LNCAP (cell line): ENCODE data around the gene GRID1.

Experiments used
- CTCF ChIP-seq: fragments of 450-650 bp; IDR thresholded peaks from 2 replicates; pipeline ENCODE4 v1.5.1; 2017; ENCODE audit warnings: mild to moderate bottlenecking

The GRID1 gene

GRCh38 chr10:85858776-85859515, 507.6 kb downstream of the GRID1 start:
- TF ChIP-seq CTCF: no peak

- no peak for TF ChIP-seq CTCF
These were observed 508.8 kb downstream of the GRID1 start for GRCh38 chr10:85857791-85858190.

GRCh38 chr10:85857305-85857704, 509.3 kb downstream of the GRID1 start:
- TF ChIP-seq CTCF: no peak

GRCh38 chr10:85851934-85852333, 514.7 kb downstream of the GRID1 start:
- TF ChIP-seq CTCF: no peak

- TF ChIP-seq CTCF: no peak
These were observed 515.3 kb downstream of the GRID1 start for GRCh38 chr10:85851325-85851724.

- no peak for TF ChIP-seq CTCF
These were observed 515.9 kb downstream of the GRID1 start for GRCh38 chr10:85850736-85851135.

- TF ChIP-seq CTCF: no peak
These were observed 517.3 kb downstream of the GRID1 start for GRCh38 chr10:85849315-85849714.

- no peak for TF ChIP-seq CTCF
These were observed 517.8 kb downstream of the GRID1 start for GRCh38 chr10:85848756-85849155.
